Neural cell (in vitro differentiated cells): Measurements from ENCODE around the gene KCNE3. TPM values are rescaled to one million over a fixed set of nuclear protein-coding genes. Genes with fewer than 3 reads are reported as not detected.

Experiments used
- H2AFZ ChIP-seq: fragments of 200-600, 300-800 bp; sonication (generic), shearing (Covaris generic); 2 replicates; pipeline ENCODE4 v1.6.0; 2014; ENCODE audit warnings: low read depth, mild to moderate bottlenecking, antibody characterized with exemption, low read length, moderate library complexity
- H3F3A ChIP-seq: fragments of 200-600 bp; shearing (Covaris generic); 2 replicates; pipeline ENCODE4 v1.6.1; 2016; ENCODE audit warnings: mild to moderate bottlenecking, moderate library complexity, mixed read lengths, antibody characterized with exemption, low read length; ENCODE audit not compliant: insufficient read depth, poor library complexity, severe bottlenecking
- H3K27ac ChIP-seq: fragments of 200-600, 300-800 bp; sonication (generic), shearing (Covaris generic); 2 replicates; pipeline ENCODE4 v1.5.1; 2014; ENCODE audit warnings: mild to moderate bottlenecking, low read length, moderate library complexity
- H3K27me3 ChIP-seq: fragments of 300-800, 200-600 bp; sonication (generic), shearing (Covaris generic); 2 replicates; pipeline ENCODE4 v1.6.0; 2014; ENCODE audit warnings: mild to moderate bottlenecking, low read depth, low read length, moderate library complexity; ENCODE audit not compliant: insufficient read depth
- H3K36me3 ChIP-seq: fragments of 300-800, 200-600 bp; sonication (generic), shearing (Covaris generic); 2 replicates; pipeline ENCODE4 v1.5.1; 2014; ENCODE audit warnings: mild to moderate bottlenecking, antibody characterized with exemption, low read length, moderate library complexity; ENCODE audit not compliant: insufficient read depth
- H3K4me2 ChIP-seq: fragments of 300-800, 200-600 bp; sonication (generic), shearing (Covaris generic); 2 replicates; pipeline ENCODE4 v1.6.0; 2014; ENCODE audit warnings: mild to moderate bottlenecking, low read length
- H3K4me3 ChIP-seq: fragments of 300-800, 200-600 bp; sonication (generic), shearing (Covaris generic); 2 replicates; pipeline ENCODE4 v1.5.1; 2014; ENCODE audit warnings: mild to moderate bottlenecking, low read length, moderate library complexity
- H3K79me2 ChIP-seq: fragments of 200-600 bp; shearing (Covaris generic); replicated peaks from 2 replicates; pipeline ENCODE4 v1.6.0; 2014; ENCODE audit warnings: mild to moderate bottlenecking, low read length, moderate library complexity; ENCODE audit not compliant: insufficient read depth
- H3K9ac ChIP-seq: fragments of 300-800, 200-600 bp; sonication (generic), shearing (Covaris generic); 2 replicates; pipeline ENCODE4 v1.6.1; 2016; ENCODE audit warnings: mild to moderate bottlenecking, low read length, mixed read lengths
- H3K9me2 ChIP-seq: fragments of 200-600 bp; shearing (Covaris generic); 2 replicates; pipeline ENCODE4 v1.6.1; 2016; ENCODE audit warnings: mild to moderate bottlenecking, low read length, mixed read lengths; ENCODE audit not compliant: insufficient read depth
- H3K9me3 ChIP-seq: fragments of 200-600, 300-800 bp; sonication (generic), shearing (Covaris generic); 2 replicates; pipeline ENCODE4 v1.6.1; 2016; ENCODE audit warnings: mild to moderate bottlenecking, mixed run types, low read length, moderate library complexity, mixed read lengths
- H4K20me1 ChIP-seq: fragments of 200-600 bp; shearing (Covaris generic); 2 replicates; pipeline ENCODE4 v1.6.1; 2016; ENCODE audit warnings: mild to moderate bottlenecking, mixed run types; ENCODE audit not compliant: insufficient read depth
- EP300 ChIP-seq: fragments of 450-650 bp; conservative IDR thresholded peaks from 2 replicates; pipeline ENCODE4 v1.6.1; 2014; ENCODE audit warnings: antibody characterized with exemption, mild to moderate bottlenecking, moderate library complexity; ENCODE audit not compliant: poor library complexity, severe bottlenecking
- EZH2 ChIP-seq: fragments of 200-600, 300-800 bp; shearing (Covaris generic), sonication (generic); IDR thresholded peaks from 2 replicates; pipeline ENCODE4 v1.6.1; 2014; ENCODE audit warnings: antibody characterized with exemption, low read length, borderline replicate concordance, mild to moderate bottlenecking; ENCODE audit not compliant: insufficient read depth, poor library complexity, severe bottlenecking
- MXI1 ChIP-seq: fragments of 450-650 bp; conservative IDR thresholded peaks from 2 replicates; pipeline ENCODE4 v1.6.1; 2014; ENCODE audit warnings: antibody characterized with exemption, mild to moderate bottlenecking; ENCODE audit not compliant: poor library complexity, severe bottlenecking
- POLR2AphosphoS5 ChIP-seq: IDR thresholded peaks from 2 replicates; pipeline ENCODE4 v1.6.1; 2012
- RAD21 ChIP-seq: fragments of 450-650 bp; conservative IDR thresholded peaks from 2 replicates; pipeline ENCODE4 v1.6.1; 2014; ENCODE audit warnings: antibody characterized with exemption, mild to moderate bottlenecking, moderate library complexity
- REST ChIP-seq: IDR thresholded peaks from 2 replicates; pipeline ENCODE4 v1.6.1; 2012; ENCODE audit warnings: borderline replicate concordance
- TAF1 ChIP-seq: IDR thresholded peaks from 2 replicates; pipeline ENCODE4 v1.6.1; 2012; ENCODE audit warnings: low read depth
- polyA plus RNA-seq: library from polyadenylated mRNA; depleted of rRNA; stranded (reverse); fragments of >200 nt; gene quantifications from 2 replicates; pipeline ENCODE4 v1.2.3, GENCODE V29; 2014

The KCNE3 gene
- polyA plus RNA-seq, 1 donor from 2014 or later, result not detected

DNA sequence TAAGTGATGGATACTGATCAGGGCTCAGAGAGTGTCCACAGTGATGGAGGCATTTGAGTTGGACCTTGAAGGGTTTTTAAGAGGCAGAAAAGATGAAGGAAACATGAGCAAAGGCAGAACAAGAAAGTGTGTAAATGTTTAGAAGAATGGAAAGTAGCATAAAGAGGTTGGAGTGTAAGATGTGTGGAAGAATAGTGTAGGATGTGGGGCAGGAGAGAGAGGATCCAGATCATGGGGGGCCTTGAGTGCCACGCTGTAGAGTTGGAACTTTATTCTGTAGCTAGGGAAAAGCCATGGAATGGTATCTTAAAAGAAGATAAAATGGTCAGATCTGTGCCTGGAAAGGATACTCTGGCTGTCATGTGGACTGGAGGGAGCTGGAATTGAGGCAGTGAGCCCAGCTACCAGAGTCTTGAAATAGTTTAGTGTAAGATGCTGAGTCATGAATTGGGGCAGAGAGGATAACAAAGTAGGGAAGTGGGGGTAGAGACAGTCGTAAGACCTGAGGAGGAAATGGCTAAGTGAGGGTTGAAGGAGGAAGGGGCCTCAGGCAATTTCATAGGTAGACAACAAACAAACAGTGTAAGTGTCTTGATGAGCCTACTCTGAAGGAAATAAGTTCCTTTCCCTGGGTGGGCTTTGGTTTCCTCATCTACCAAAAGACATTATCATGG lies 6.7 kb downstream of the KCNE3 start (continued):
- no peak for TF ChIP-seq EZH2

DNA sequence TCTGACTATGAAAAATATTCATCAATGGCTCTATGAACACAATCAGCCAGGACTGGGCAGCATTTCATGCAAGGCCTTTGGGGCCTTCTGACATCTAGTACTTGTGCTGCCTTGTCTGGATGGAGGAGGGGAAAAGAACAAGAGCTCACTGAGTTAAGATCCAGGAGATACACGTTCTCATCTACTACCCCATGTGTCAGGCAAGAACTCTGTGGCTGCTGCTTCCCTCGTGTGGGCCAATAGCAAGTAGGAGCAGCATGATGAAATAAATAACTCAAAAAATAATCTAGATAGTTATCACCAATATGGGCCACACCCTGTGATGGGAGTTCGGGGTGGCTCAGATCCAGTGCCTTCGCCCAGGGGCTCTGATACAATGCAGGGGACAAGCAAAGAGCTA lies 7.3 kb downstream of the KCNE3 start:
- Histone ChIP-seq H3K9ac (no peak overlapping the region), H3K4me3 (no peak overlapping the region), H3K27me3 (no peaks in the 10 kb centered on the region), H4K20me1 (no peaks in the 10 kb centered on the region), H3K79me2 (no peaks in the 10 kb centered on the region), H3K9me2 (no peaks in the 10 kb centered on the region), H3K27ac (no peak overlapping the region), H3K36me3 (no peaks in the 10 kb centered on the region), H3K4me2 (no peak overlapping the region), H2AFZ (no peak overlapping the region), H3K9me3 (no peaks in the 10 kb centered on the region), H3F3A (no peaks in the 10 kb centered on the region)
- TF ChIP-seq TAF1, result no peak
- no peak for TF ChIP-seq REST

DNA sequence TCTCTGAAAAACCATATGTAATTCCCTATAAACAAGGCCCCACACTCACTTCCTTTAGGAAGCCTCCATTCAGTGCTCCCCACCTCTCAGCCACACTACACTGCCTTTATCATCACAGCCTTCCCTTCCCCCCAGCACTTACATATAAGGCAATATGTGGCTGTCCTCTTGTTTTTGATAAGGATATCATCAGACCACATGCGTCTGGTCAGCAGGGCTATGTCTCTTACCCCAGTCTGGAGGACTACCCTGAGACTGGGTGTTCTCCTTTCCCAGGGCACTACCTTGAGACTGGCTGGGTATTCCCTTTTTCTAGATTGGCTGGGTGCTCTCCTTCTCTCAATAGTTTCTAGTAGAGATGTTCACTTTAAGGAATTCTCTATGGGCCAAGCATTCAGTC lies 7.8 kb downstream of the KCNE3 start:
- Histone ChIP-seq H4K20me1 (no peaks in the 10 kb centered on the region), H3K79me2 (no peaks in the 10 kb centered on the region), H3K9ac (no peak overlapping the region), H3K4me3 (no peak overlapping the region), H3K27ac (no peak overlapping the region), H3F3A (no peaks in the 10 kb centered on the region), H3K27me3 (no peaks in the 10 kb centered on the region), H3K9me3 (no peaks in the 10 kb centered on the region), H2AFZ (no peak overlapping the region), H3K9me2 (no peaks in the 10 kb centered on the region), H3K4me2 (no peak overlapping the region), H3K36me3 (no peaks in the 10 kb centered on the region)
- no peak for TF ChIP-seq POLR2AphosphoS5
- TF ChIP-seq MXI1, result no peak
- TF ChIP-seq EZH2, result no peak
- TF ChIP-seq TAF1, result no peak
- TF ChIP-seq EP300, result no peak
- no peak for TF ChIP-seq REST
- TF ChIP-seq RAD21, result no peak
